WERI-Rb-1 (cell line): ENCODE measurements around the gene NFIA.

ENCODE experiments used
- DNase-seq: peaks from one replicate; pipeline ENCODE4 v3.0.0-alpha.2; 2020
- H3K27ac ChIP-seq: fragments of 250-450 bp; sonication (Bioruptor Pico); 2 replicates; pipeline ENCODE4 v1.5.1; 2020; ENCODE audit warnings: mild to moderate bottlenecking, moderate library complexity
- H3K27me3 ChIP-seq: fragments of 250-450 bp; sonication (Bioruptor Pico); 2 replicates; pipeline ENCODE4 v1.5.1; 2021; ENCODE audit warnings: mild to moderate bottlenecking, low read depth, moderate library complexity; ENCODE audit not compliant: insufficient read depth, severe bottlenecking
- H3K36me3 ChIP-seq: fragments of 250-450 bp; sonication (Bioruptor Pico); 2 replicates; pipeline ENCODE4 v1.5.1; 2020; ENCODE audit warnings: mild to moderate bottlenecking, moderate library complexity
- H3K4me3 ChIP-seq: 2 replicates; pipeline ENCODE4 v1.5.1; 2011; ENCODE audit warnings: low read depth, mild to moderate bottlenecking, control low read depth, low read length
- H3K9me3 ChIP-seq: fragments of 250-450 bp; sonication (Bioruptor Pico); 2 replicates; pipeline ENCODE4 v1.5.1; 2021; ENCODE audit warnings: mild to moderate bottlenecking, moderate library complexity; ENCODE audit not compliant: severe bottlenecking
- CTCF ChIP-seq: IDR thresholded peaks from 2 replicates; pipeline ENCODE4 v1.5.1; 2011; ENCODE audit warnings: low read depth, mild to moderate bottlenecking, control low read depth, inconsistent platforms, low read length

NFIA gene

GRCh38 chr1:61341426-61341825 lies 259.1 kb downstream of the NFIA start:
- no peaks in the 10 kb centered on the region for H3K36me3 ChIP-seq
- H3K9me3 ChIP-seq: no peaks in the 10 kb centered on the region
- no peak for TF ChIP-seq CTCF
- no peak for DNase-seq
- H3K4me3 ChIP-seq: no peak overlapping the region
- H3K27me3 ChIP-seq: no peaks in the 10 kb centered on the region
- H3K27ac ChIP-seq: no peak overlapping the region

GRCh38 chr1:61343734-61344420 lies 261.5 kb downstream of the NFIA start:
- no peak overlapping the region for H3K27ac ChIP-seq

GRCh38 chr1:61344696-61345095 lies 262.3 kb downstream of the NFIA start:
- no peaks in the 10 kb centered on the region for H3K9me3 ChIP-seq
- no peak overlapping the region for H3K27ac ChIP-seq
- H3K4me3 ChIP-seq: no peak overlapping the region
- DNase-seq: no peak
- no peaks in the 10 kb centered on the region for H3K36me3 ChIP-seq
- no peaks in the 10 kb centered on the region for H3K27me3 ChIP-seq
- TF ChIP-seq CTCF: no peak

More at GRCh38 chr1:61343734-61344420, 261.5 kb downstream of the NFIA start:
- no peaks in the 10 kb centered on the region for H3K9me3 ChIP-seq
- no peak for TF ChIP-seq CTCF
- H3K36me3 ChIP-seq: no peaks in the 10 kb centered on the region
- no peaks in the 10 kb centered on the region for H3K27me3 ChIP-seq
- no peak for DNase-seq
- H3K4me3 ChIP-seq: no peak overlapping the region

GRCh38 chr1:61348025-61348665 lies 265.8 kb downstream of the NFIA start:
- no peaks in the 10 kb centered on the region for H3K27me3 ChIP-seq

GRCh38 chr1:61352845-61353435 lies 270.6 kb downstream of the NFIA start:
- H3K4me3 ChIP-seq: no peak overlapping the region
- TF ChIP-seq CTCF: no peak
- H3K9me3 ChIP-seq: no peaks in the 10 kb centered on the region
- no peak overlapping the region for H3K27ac ChIP-seq
- DNase-seq: no peak
- no peaks in the 10 kb centered on the region for H3K36me3 ChIP-seq
- H3K27me3 ChIP-seq: no peaks in the 10 kb centered on the region

More at GRCh38 chr1:61348025-61348665, 265.8 kb downstream of the NFIA start:
- TF ChIP-seq CTCF: no peak
- Histone ChIP-seq H3K27ac (no peak overlapping the region), H3K36me3 (no peaks in the 10 kb centered on the region), H3K4me3 (no peak overlapping the region), H3K9me3 (no peaks in the 10 kb centered on the region)
- DNase-seq: no peak
